ENCODE measurements around the gene SP5. TPM values are rescaled to one million over a fixed set of nuclear protein-coding genes. Genes with fewer than 3 reads are reported as not detected.
"Not testable (repeated sequence)": the region's sequence is repeated elsewhere in the genome, so short reads cannot be mapped to it uniquely, and the experiment has no call there.

The SP5 gene
- polyA plus RNA-seq: under 1 TPM in 2 of 3 donors, not detected in 1; 0.18 to 0.28 TPM

- H3K27ac ChIP-seq (ENCODE audit: low read depth, low read length): no peak within 1 kb of the TSS
- 1 to 2% (median 2%) methylated on average over 59 to 62 of the region's 62 CpGs for WGBS, 3 donors
These were observed at the start of gene SP5 for GRCh38 chr2:170715062-170715931. Gene SP5 (plus strand): TSS chr2:170715337. CDS start chr2:170715513, 176 bp downstream.

- WGBS, 3 donors: 56 to 81% (median 71%) methylated on average over 5 of the region's 5 CpGs
- no peak overlapping the region for H3K27ac ChIP-seq (ENCODE audit: low read depth, low read length)
These were observed 49.4 kb upstream of the SP5 start for GRCh38 chr2:170665743-170666142.

- 87 to 91% (median 89%) methylated on average over 3 of the region's 3 CpGs for WGBS, 3 donors
- H3K27ac ChIP-seq (ENCODE audit: low read depth, low read length): no peak overlapping the region
These were observed 45.2 kb upstream of the SP5 start for GRCh38 chr2:170669909-170670308.

- no peak overlapping the region for H3K27ac ChIP-seq (ENCODE audit: low read depth, low read length)
- WGBS, 3 donors: 91 to 97% (median 93%) methylated on average over 2 of the region's 2 CpGs
These were observed 44.5 kb upstream of the SP5 start for GRCh38 chr2:170670651-170671050.

- WGBS, 3 donors: 85 to 95% (median 90%) methylated on average over 9 of the region's 9 CpGs
- no peak overlapping the region for H3K27ac ChIP-seq (ENCODE audit: low read depth, low read length)
These were observed 44.1 kb upstream of the SP5 start for GRCh38 chr2:170671079-170671478.

- not testable (repeated sequence) for H3K27ac ChIP-seq (ENCODE audit: low read depth, low read length)
These were observed 40.9 kb upstream of the SP5 start for GRCh38 chr2:170674282-170674681.

- 86 to 89% (median 87%) methylated on average over 6 of the region's 6 CpGs for WGBS, 3 donors
These were observed 39.4 kb upstream of the SP5 start for GRCh38 chr2:170675701-170676100.

GRCh38 chr2:170679607-170680079 is 35.5 kb upstream of the SP5 start:
- 49 to 51% (median 50%) methylated on average over 5 of the region's 5 CpGs for WGBS, 3 donors
- H3K27ac ChIP-seq (ENCODE audit: low read depth, low read length): no peak overlapping the region

More at GRCh38 chr2:170675701-170676100, 39.4 kb upstream of the SP5 start:
- no peak overlapping the region for H3K27ac ChIP-seq (ENCODE audit: low read depth, low read length)

GRCh38 chr2:170680172-170680941 is 34.8 kb upstream of the SP5 start:
- 62 to 74% (median 69%) methylated on average over 2 of the region's 2 CpGs for WGBS, 3 donors
- H3K27ac ChIP-seq (ENCODE audit: low read depth, low read length): no peak overlapping the region

GRCh38 chr2:170681311-170681710 is 33.8 kb upstream of the SP5 start:
- no peak overlapping the region for H3K27ac ChIP-seq (ENCODE audit: low read depth, low read length)
- 68 to 76% (median 70%) methylated on average over 1 of the region's 1 CpG for WGBS, 3 donors

- 50 to 69% (median 66%) methylated on average over 4 of the region's 4 CpGs for WGBS, 3 donors
- H3K27ac ChIP-seq (ENCODE audit: low read depth, low read length): no peak overlapping the region
These were observed 29.5 kb upstream of the SP5 start for GRCh38 chr2:170685591-170685990.

GRCh38 chr2:170689481-170689880 is 25.7 kb upstream of the SP5 start:
- no peak overlapping the region for H3K27ac ChIP-seq (ENCODE audit: low read depth, low read length)
- WGBS, 3 donors: 85 to 87% (median 85%) methylated on average over 5 of the region's 5 CpGs

GRCh38 chr2:170690640-170691039 is 24.5 kb upstream of the SP5 start:
- 78 to 85% (median 78%) methylated on average over 8 of the region's 8 CpGs for WGBS, 3 donors
- no peak overlapping the region for H3K27ac ChIP-seq (ENCODE audit: low read depth, low read length)

- H3K27ac ChIP-seq (ENCODE audit: low read depth, low read length): no peak overlapping the region
- WGBS, 3 donors: 68 to 87% (median 74%) methylated on average over 11 of the region's 11 CpGs
These were observed 20.8 kb upstream of the SP5 start for GRCh38 chr2:170694316-170694715.

GRCh38 chr2:170695521-170696410 is 19.4 kb upstream of the SP5 start:
- no peak overlapping the region for H3K27ac ChIP-seq (ENCODE audit: low read depth, low read length)
- 60 to 80% (median 69%) methylated on average over 6 of the region's 6 CpGs for WGBS, 3 donors

GRCh38 chr2:170696948-170697347 is 18.2 kb upstream of the SP5 start:
- no peak overlapping the region for H3K27ac ChIP-seq (ENCODE audit: low read depth, low read length)
- 85 to 95% (median 95%) methylated on average over 3 of the region's 3 CpGs for WGBS, 3 donors

GRCh38 chr2:170701011-170701410 is 14.1 kb upstream of the SP5 start:
- H3K27ac ChIP-seq (ENCODE audit: low read depth, low read length): no peak overlapping the region
- WGBS, 3 donors: 79 to 85% (median 80%) methylated on average over 4 of the region's 4 CpGs

- no peak overlapping the region for H3K27ac ChIP-seq (ENCODE audit: low read depth, low read length)
- 79 to 85% (median 80%) methylated on average over 4 of the region's 4 CpGs for WGBS, 3 donors
These were observed 11.2 kb upstream of the SP5 start for GRCh38 chr2:170703776-170704476.
